ENCODE measurements around the gene ZNF280D.
A peak's percentile ranks its signal among the peaks of the same experiment; 100 is the strongest.

ZNF280D gene

DNA sequence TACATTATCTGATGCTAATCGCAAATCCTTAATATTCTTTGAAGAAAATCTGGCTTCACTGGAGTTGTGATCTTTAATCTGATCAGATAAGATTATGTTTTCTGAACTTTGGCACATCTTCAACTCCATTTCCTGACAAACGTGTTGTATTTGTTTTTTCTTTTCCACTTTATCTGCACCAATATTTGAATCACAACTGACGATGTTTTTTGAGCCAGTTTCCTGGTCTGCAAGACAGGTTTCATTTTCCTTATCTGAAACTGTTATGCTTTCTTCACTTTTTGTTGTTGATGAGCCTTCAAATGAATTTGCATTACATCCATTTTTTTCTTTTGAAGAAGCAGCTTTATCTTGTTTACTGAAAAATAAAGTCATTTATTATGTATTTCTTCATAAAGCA, 101.5 kb downstream of the ZNF280D start:
- Histone ChIP-seq H3K4me3 (ENCODE audit: low read depth in 1 of 2, low read length in 2 of 2) (no peak overlapping the region), H3K27ac (ENCODE audit: low read length) (peak overlapping the region; percentile 38; the same call in 1 of the 2 replicates), H3K36me3 (ENCODE audit: insufficient read depth, low read length) (peaks cover 11% of the 10 kb centered on the region; the same call in 1 of the 2 replicates), H3K9me3 (ENCODE audit: insufficient read depth, low read length, severe bottlenecking) (no peaks in the 10 kb centered on the region), H3K79me2 (ENCODE audit: insufficient read depth, low read length) (no peaks in the 10 kb centered on the region), H3K4me2 (ENCODE audit: insufficient read depth, low read length) (no peak overlapping the region), H3K9ac (ENCODE audit: low read depth, low read length) (no peak overlapping the region), H4K20me1 (ENCODE audit: insufficient read depth, low read length) (no peaks in the 10 kb centered on the region), H3K4me1 (ENCODE audit: insufficient read depth, low read length) (peaks cover 13% of the 10 kb centered on the region; the same call in 1 of the 2 replicates), H3K27me3 (ENCODE audit: insufficient read depth, low read length, poor library complexity) (no peaks in the 10 kb centered on the region), H2AFZ (ENCODE audit: low read depth, low read length) (no peak overlapping the region)
- DNase-seq (no peak), ATAC-seq (ENCODE audit: insufficient read depth, low read depth) (no peak)
- no peak for TF ChIP-seq EZH2 (IDR thresholded peaks at IDR 0.05; ENCODE audit: borderline replicate concordance, low read depth, low read length, severe bottlenecking)
- no peak for TF ChIP-seq CTCF (IDR thresholded peaks at IDR 0.05; ENCODE audit: borderline replicate concordance, extremely low read depth, low read length, poor library complexity, severe bottlenecking)

- H3K27me3 ChIP-seq (ENCODE audit: insufficient read depth, low read length, poor library complexity) = no peaks in the 10 kb centered on the region
- no peak for TF ChIP-seq CTCF (IDR thresholded peaks at IDR 0.05; ENCODE audit: borderline replicate concordance, extremely low read depth, low read length, poor library complexity, severe bottlenecking)
- TF ChIP-seq EZH2 (IDR thresholded peaks at IDR 0.05; ENCODE audit: borderline replicate concordance, low read depth, low read length, severe bottlenecking) = no peak
- H2AFZ ChIP-seq (ENCODE audit: low read depth, low read length) = no peak overlapping the region
- H3K4me2 ChIP-seq (ENCODE audit: insufficient read depth, low read length) = no peak overlapping the region
- DNase-seq (no peak), ATAC-seq (ENCODE audit: insufficient read depth, low read depth) (no peak)
- H3K27ac ChIP-seq (ENCODE audit: low read length) = no peak overlapping the region
- H3K79me2 ChIP-seq (ENCODE audit: insufficient read depth, low read length) = no peaks in the 10 kb centered on the region
- H3K36me3 ChIP-seq (ENCODE audit: insufficient read depth, low read length) = peaks cover 11% of the 10 kb centered on the region; the same call in 1 of the 2 replicates
- H3K4me1 ChIP-seq (ENCODE audit: insufficient read depth, low read length) = peaks cover 6% of the 10 kb centered on the region; the same call in 1 of the 2 replicates
- H4K20me1 ChIP-seq (ENCODE audit: insufficient read depth, low read length) = no peaks in the 10 kb centered on the region
- no peak overlapping the region for H3K9ac ChIP-seq (ENCODE audit: low read depth, low read length)
- no peaks in the 10 kb centered on the region for H3K9me3 ChIP-seq (ENCODE audit: insufficient read depth, low read length, severe bottlenecking)
- no peak overlapping the region for H3K4me3 ChIP-seq (ENCODE audit: low read depth in 1 of 2, low read length in 2 of 2)
Observed at GRCh38 chr15:56628893-56629532, 104.3 kb downstream of the ZNF280D start.

GRCh38 chr15:56619887-56620286, 113.4 kb downstream of the ZNF280D start:
- Histone ChIP-seq H4K20me1 (ENCODE audit: insufficient read depth, low read length) (no peaks in the 10 kb centered on the region), H3K79me2 (ENCODE audit: insufficient read depth, low read length) (no peaks in the 10 kb centered on the region), H2AFZ (ENCODE audit: low read depth, low read length) (peak overlapping the region; percentile 54), H3K4me1 (ENCODE audit: insufficient read depth, low read length) (peaks cover 31% of the 10 kb centered on the region), H3K9me3 (ENCODE audit: insufficient read depth, low read length, severe bottlenecking) (no peaks in the 10 kb centered on the region), H3K27me3 (ENCODE audit: insufficient read depth, low read length, poor library complexity) (no peaks in the 10 kb centered on the region), H3K27ac (ENCODE audit: low read length) (peak overlapping the region; percentile 60), H3K4me2 (ENCODE audit: insufficient read depth, low read length) (peak overlapping the region; percentile 23), H3K9ac (ENCODE audit: low read depth, low read length) (0 out of 2 replicates have a peak overlapping the region, but pooled peaks have one; percentile 1), H3K4me3 (ENCODE audit: low read depth in 1 of 2, low read length in 2 of 2) (no peak overlapping the region), H3K36me3 (ENCODE audit: insufficient read depth, low read length) (no peaks in the 10 kb centered on the region)
- peak; percentile 72 for ATAC-seq (ENCODE audit: insufficient read depth, low read depth)
- DNase-seq = no peak
- TF ChIP-seq CTCF (IDR thresholded peaks at IDR 0.05; ENCODE audit: borderline replicate concordance, extremely low read depth, low read length, poor library complexity, severe bottlenecking) (no peak), EZH2 (IDR thresholded peaks at IDR 0.05; ENCODE audit: borderline replicate concordance, low read depth, low read length, severe bottlenecking) (no peak)

Data from DND-41 (cell line).